Esophagus (tissue), 2 donors: ENCODE measurements around the gene EXOC8. TPM values are rescaled to one million over a fixed set of nuclear protein-coding genes. Genes with fewer than 3 reads are reported as not detected.
"Not testable (repeated sequence)": the region's sequence is repeated elsewhere in the genome, so short reads cannot be mapped to it uniquely, and the experiment has no call there.

ENCODE experiments used
- H3K27ac ChIP-seq, 2 donors: one replicate each; pipeline ENCODE4 v1.5.1; 2013; ENCODE audit warnings: low read depth in 2 of 2, mild to moderate bottlenecking in 2 of 2, inconsistent platforms in 1 of 2, low read length in 1 of 2, moderate library complexity in 1 of 2
- H3K27me3 ChIP-seq, 2 donors: one replicate each; pipeline ENCODE4 v1.6.1; 2013; ENCODE audit warnings: low read length in 2 of 2, control low read depth in 1 of 2, mild to moderate bottlenecking in 1 of 2; ENCODE audit not compliant: insufficient read depth in 2 of 2, control insufficient read depth in 1 of 2
- H3K36me3 ChIP-seq, 2 donors: one replicate each; pipeline ENCODE4 v1.6.1; 2013; ENCODE audit warnings: low read length in 1 of 2; ENCODE audit not compliant: control insufficient read depth in 2 of 2, insufficient read depth in 2 of 2
- H3K4me1 ChIP-seq, 2 donors: one replicate each; pipeline ENCODE4 v1.6.1; 2013; ENCODE audit warnings: low read length in 1 of 2; ENCODE audit not compliant: control insufficient read depth in 2 of 2, insufficient read depth in 2 of 2
- H3K4me3 ChIP-seq, 2 donors: one replicate each; pipeline ENCODE4 v1.5.1; 2013; ENCODE audit warnings: low read length in 2 of 2, mild to moderate bottlenecking in 2 of 2, low read depth in 1 of 2, moderate library complexity in 1 of 2
- H3K9me3 ChIP-seq, 2 donors: one replicate each; pipeline ENCODE4 v1.6.1; 2013; ENCODE audit warnings: mild to moderate bottlenecking in 2 of 2, low read depth in 1 of 2, low read length in 1 of 2, moderate library complexity in 1 of 2; ENCODE audit not compliant: control insufficient read depth in 2 of 2, insufficient read depth in 1 of 2
- WGBS, 2 donors: extraction: QIAGEN DNeasy Blood & Tissue Kit; methylation state at CpG; one replicate each; pipeline ENCODE4 v1.1.7; 2013; 5-methylcytosine and 5-hydroxymethylcytosine counted together
- polyA plus RNA-seq, 2 donors: library from polyadenylated mRNA; stranded (reverse); fragments of 200-250 nt; gene quantifications; one replicate each; pipeline ENCODE4 v1.2.3, GENCODE V29; 2013
- donor health status: healthy with polysubstance abuse.
- donor health status: Bipolar disorder and iron deficiency.

The EXOC8 gene
- polyA plus RNA-seq, 2 donors = 3.0 to 3.6 TPM

DNA sequence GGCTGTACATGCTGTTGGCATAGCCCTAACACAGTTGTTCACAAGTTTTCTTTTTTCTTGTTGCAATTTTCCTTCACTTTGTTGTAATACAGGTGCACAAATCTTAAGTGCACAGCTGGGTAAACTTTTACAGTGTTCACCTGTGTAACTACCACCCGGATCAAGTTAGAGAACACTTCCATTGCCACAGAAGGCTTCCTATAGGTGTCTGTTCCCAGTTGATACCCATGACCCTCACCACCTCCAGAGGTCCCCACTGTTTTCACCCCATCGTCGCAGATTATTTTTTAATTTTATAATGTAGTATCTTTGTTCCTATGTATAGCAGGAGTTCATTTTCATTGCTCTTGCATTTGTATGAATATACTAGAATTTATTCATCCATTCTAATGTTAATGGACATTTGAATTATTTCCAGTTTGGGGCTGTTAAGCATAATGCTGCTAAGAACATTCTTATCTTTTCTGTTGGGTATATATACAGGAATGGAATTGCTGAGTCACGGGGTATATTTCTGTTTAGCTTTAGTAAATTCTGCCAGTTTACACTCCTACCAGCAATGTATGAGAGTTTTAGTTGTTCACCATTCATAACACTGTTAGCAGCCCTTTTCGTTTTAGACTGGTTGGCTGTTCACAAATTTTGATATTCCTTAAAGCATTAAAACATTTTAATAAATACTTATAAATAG is 16.8 kb upstream of the EXOC8 start:
- Histone ChIP-seq H3K4me3 (no peak overlapping the region), H3K27me3 (no peaks in the 10 kb centered on the region), H3K27ac (no peak overlapping the region), H3K9me3 (no peaks in the 10 kb centered on the region), H3K36me3 (peaks cover 0 to 3% of the 10 kb centered on the region in 2 donors), H3K4me1 (no peaks in the 10 kb centered on the region)
- WGBS, 2 donors = 73 to 83% methylated on average over 5 of the region's 5 CpGs

DNA sequence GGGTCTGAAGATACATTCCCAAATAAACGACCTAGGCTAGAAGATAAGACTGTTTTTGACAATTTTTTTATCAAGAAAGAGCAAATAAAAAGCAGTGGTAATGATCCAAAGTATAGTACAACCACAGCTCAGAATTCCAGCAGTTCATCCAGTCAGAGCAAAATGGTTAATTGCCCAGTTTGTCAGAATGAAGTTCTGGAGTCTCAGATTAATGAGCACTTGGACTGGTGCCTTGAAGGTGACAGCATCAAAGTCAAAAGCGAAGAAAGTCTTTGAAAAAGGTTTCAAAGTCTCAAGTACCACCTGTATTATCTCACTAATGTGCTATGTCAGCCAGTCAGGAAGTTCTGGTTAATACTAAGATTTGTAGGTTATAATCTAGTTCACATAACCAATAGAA is 15.4 kb upstream of the EXOC8 start:
- no peak overlapping the region for H3K27ac ChIP-seq
- H3K27me3 ChIP-seq = no peaks in the 10 kb centered on the region
- H3K36me3 ChIP-seq = peaks cover 0 to 3% of the 10 kb centered on the region in 2 donors
- H3K4me1 ChIP-seq = no peaks in the 10 kb centered on the region
- H3K4me3 ChIP-seq = no peak overlapping the region
- 59 to 70% methylated on average over 2 of the region's 2 CpGs for WGBS, 2 donors
- no peaks in the 10 kb centered on the region for H3K9me3 ChIP-seq

DNA sequence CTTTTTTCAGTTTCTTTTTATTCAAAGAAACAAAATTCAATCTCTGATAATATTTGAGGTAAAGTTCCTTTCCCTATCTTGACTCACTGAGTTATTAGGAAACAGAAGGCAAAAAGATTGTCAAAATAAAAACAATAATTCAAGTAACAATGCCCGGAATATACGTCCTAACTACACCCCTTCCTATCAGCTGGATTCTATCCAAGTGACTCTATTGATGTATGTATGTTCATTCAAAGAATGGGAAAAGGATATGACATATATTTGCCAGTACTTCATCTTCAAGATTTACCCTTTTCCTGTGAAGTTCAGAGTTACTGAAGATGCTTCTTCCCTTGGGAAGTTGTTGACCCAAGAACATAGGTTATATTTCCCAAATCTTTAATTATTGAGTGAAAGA is 14.2 kb upstream of the EXOC8 start:
- peaks cover 0 to 3% of the 10 kb centered on the region in 2 donors for H3K36me3 ChIP-seq
- H3K4me1 ChIP-seq = no peaks in the 10 kb centered on the region
- WGBS, 2 donors = 58 to 67% methylated on average over 2 of the region's 2 CpGs
- no peak overlapping the region for H3K27ac ChIP-seq
- H3K27me3 ChIP-seq = no peaks in the 10 kb centered on the region
- H3K4me3 ChIP-seq = no peak overlapping the region
- no peaks in the 10 kb centered on the region for H3K9me3 ChIP-seq

DNA sequence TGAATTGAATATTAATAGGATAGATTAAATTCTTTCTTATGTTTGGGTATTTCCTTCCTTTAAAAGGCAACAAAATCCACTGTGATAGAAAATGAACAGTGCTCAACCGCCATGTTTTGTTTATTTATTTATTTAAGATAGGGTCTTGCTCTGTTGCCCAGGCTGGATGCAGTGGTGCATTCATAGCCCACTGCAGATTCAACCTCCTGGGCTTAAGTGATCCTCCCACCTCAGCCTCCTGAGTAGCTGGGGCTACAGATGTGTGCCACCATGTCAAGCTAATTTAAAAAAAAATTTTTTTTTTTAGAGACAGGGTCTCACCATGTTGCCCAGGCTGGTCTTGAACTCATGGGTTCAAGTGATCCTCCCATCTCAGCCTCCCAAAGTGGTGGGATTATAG is 11.2 kb upstream of the EXOC8 start:
- not testable (repeated sequence) for H3K27ac ChIP-seq, H3K9me3 ChIP-seq, H3K4me3 ChIP-seq, H3K4me1 ChIP-seq, H3K27me3 ChIP-seq, H3K36me3 ChIP-seq
- 97% methylated on average over 1 of the region's 1 CpG for WGBS, 2 donors

DNA sequence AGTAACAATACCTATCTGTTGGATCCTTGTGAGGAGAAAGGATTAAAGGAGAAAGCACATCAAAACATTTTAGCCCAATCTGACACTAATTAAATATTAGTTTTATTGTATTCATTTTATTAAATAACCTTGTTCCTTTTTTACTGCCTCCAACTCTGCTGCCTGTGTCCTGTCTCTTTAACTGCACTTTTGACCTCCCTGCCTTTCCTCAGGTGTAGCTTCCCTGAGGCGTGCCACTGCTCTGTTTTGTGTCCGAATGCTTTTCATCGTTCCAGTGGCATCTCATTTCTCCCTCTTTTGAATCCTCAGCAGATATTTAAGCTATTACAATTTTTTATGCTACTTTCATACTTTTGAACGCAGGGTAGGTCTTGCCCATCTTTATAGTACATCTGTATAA is 10.8 kb upstream of the EXOC8 start:
- 92 to 95% methylated on average over 4 of the region's 4 CpGs for WGBS, 2 donors
- Histone ChIP-seq H3K27me3 (no peaks in the 10 kb centered on the region), H3K4me3 (no peak overlapping the region), H3K4me1 (no peaks in the 10 kb centered on the region), H3K36me3 (peaks cover 0 to 6% of the 10 kb centered on the region in 2 donors), H3K9me3 (no peaks in the 10 kb centered on the region), H3K27ac (no peak overlapping the region)

DNA sequence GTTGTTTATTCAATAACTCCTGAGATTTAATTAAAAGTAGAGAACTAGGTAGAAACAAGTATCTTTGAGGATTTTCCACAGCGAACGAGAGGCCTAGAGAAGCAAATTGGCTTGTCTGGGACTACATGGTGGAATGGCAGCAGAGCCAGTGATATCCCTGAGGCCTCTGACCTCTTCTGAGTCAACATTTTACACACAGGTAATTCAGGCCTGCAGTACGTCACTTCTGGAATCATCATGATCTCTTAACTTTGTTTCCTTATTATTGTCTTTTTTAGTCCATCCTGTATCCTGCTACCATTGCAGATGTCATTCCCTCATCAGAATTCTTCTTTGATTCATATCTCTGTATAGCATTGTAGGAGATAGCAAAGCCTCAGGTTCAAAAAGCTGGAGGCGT is 10.3 kb upstream of the EXOC8 start:
- H3K27me3 ChIP-seq = no peaks in the 10 kb centered on the region
- peaks cover 0 to 7% of the 10 kb centered on the region in 2 donors for H3K36me3 ChIP-seq
- no peaks in the 10 kb centered on the region for H3K4me1 ChIP-seq
- no peaks in the 10 kb centered on the region for H3K9me3 ChIP-seq
- no peak overlapping the region for H3K4me3 ChIP-seq
- H3K27ac ChIP-seq = no peak overlapping the region
- WGBS, 2 donors = 94 to 97% methylated on average over 4 of the region's 4 CpGs

DNA sequence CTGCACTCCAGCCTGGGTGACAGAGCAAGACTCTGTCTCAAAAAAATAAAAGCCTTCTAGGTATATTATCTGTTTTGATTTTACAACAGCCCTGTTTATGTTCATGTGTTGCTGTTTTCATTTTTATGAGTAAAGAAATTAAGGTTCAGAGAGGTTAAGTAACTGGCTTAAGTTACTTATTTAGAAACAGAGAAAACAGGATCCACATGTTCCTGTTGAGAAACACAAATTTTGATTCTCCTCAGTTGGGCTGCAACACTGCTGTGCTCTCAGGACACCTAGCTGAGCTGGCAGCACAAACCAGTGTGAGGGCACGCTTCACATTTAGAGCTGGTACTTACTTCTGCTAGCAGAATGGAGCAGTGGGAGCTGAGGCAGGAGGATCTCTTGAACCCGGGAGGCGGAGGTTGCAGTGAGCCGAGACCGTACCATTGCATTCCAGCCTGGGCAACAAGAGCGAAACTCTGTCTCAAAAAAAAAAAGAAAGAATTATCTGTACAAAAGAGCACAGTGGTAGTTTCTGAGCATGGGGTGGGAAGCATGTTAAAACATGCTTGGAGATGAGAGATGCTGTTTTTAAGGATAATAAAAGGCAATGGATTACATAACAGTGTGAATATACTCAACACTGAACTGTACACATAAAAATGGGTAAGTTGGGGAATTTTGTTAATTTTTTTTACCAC is 2.8 kb upstream of the EXOC8 start:
- no peaks in the 10 kb centered on the region for H3K27me3 ChIP-seq
- H3K36me3 ChIP-seq = peaks cover 0 to 7% of the 10 kb centered on the region in 2 donors
- WGBS, 2 donors = 55 to 74% methylated on average over 6 of the region's 6 CpGs
- H3K27ac ChIP-seq = no peak overlapping the region
- H3K9me3 ChIP-seq = no peaks in the 10 kb centered on the region
- H3K4me3 ChIP-seq = peak overlapping the region in 1 of 2 donors; percentile 84
- peaks cover 11 to 18% of the 10 kb centered on the region in 2 donors for H3K4me1 ChIP-seq

DNA sequence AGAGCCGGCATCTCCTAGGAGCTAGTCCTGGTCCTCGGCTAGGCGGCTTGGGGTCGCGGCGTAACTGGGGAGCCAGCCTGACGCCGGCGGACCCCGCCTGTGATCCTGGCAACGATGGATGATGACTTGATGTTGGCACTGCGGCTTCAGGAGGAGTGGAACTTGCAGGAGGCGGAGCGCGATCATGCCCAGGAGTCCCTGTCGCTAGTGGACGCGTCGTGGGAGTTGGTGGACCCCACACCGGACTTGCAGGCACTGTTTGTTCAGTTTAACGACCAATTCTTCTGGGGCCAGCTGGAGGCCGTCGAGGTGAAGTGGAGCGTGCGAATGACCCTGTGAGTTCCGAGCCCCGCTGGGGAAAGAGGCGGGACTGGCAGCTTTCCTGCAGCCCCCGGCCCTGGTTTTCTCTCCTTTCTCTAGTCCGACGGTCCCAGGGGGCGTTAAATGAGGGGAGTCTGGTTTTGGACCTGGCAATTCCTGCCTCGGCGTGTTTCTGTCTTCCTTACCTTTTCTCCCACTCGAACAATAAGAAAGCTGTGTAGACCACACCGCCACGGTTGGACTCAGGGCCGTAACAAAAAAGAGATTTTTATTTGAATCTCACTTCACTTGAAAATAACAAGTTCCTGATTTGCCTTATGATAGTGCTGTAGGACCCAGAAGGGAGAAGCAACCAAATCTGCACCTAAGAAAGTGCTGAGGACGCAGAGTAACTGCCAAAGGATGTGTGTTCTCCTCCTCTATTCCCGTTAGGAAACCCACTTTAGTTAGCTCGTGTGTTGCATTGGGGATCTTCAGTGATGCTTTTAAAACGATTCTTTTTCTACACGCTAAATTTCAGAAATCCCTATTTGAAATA is 847 bp upstream of the EXOC8 start, which contains the start of gene SPRTN:
TSS of gene SPRTN (plus strand) at position 24 of the 859 bp plus-strand sequence. CDS start at position 115, 91 bp downstream.
- H3K4me3 ChIP-seq = peak within 1 kb of the TSS; percentile 79 to 84
- peak within 1 kb of the TSS; percentile 94 to 100 for H3K27ac ChIP-seq
- WGBS, 2 donors = 0 to 1% methylated on average over 43 of the region's 43 CpGs
- peaks cover 0 to 5% of the 10 kb centered on the region in 2 donors for H3K36me3 ChIP-seq
- peaks cover 11 to 20% of the 10 kb centered on the region in 2 donors for H3K4me1 ChIP-seq
- no peaks in the 10 kb centered on the region for H3K9me3 ChIP-seq
- H3K27me3 ChIP-seq = no peaks in the 10 kb centered on the region

DNA sequence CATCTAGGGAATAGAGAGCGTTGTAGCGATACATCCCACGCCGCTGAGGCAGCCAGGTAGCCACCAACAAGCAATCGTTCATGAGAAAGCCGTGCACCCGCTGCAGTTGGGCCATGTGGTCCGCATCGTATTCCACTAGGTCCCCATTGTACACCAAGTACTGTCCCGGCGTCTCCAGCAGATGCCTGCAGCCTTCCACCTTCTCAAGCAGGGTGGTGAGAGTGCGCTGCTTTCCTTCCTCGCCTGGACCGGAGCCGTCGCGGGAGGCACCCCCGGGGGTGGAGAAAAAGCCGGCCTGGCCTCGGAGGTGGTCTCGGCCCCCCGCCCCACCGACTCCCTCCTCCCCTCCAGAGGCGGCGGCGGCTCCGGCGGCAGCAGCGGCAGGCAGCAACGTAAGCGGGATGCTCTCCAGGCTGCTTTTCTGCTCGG is 595 bp downstream of the EXOC8 start:
- H3K4me3 ChIP-seq = peak overlapping the region; percentile 79 to 84
- no peaks in the 10 kb centered on the region for H3K27me3 ChIP-seq
- peaks cover 0 to 3% of the 10 kb centered on the region in 2 donors for H3K36me3 ChIP-seq
- H3K9me3 ChIP-seq = no peaks in the 10 kb centered on the region
- peak overlapping the region; percentile 93 to 100 for H3K27ac ChIP-seq
- peaks cover 11 to 20% of the 10 kb centered on the region in 2 donors for H3K4me1 ChIP-seq
- 1 to 2% methylated on average over 31 to 32 of the region's 32 CpGs for WGBS, 2 donors
